ENCODE results near the gene SLC35F5.
"Not testable (repeated sequence)": the region's sequence is repeated elsewhere in the genome, so short reads cannot be mapped to it uniquely, and the experiment has no call there.

Gene SLC35F5

DNA sequence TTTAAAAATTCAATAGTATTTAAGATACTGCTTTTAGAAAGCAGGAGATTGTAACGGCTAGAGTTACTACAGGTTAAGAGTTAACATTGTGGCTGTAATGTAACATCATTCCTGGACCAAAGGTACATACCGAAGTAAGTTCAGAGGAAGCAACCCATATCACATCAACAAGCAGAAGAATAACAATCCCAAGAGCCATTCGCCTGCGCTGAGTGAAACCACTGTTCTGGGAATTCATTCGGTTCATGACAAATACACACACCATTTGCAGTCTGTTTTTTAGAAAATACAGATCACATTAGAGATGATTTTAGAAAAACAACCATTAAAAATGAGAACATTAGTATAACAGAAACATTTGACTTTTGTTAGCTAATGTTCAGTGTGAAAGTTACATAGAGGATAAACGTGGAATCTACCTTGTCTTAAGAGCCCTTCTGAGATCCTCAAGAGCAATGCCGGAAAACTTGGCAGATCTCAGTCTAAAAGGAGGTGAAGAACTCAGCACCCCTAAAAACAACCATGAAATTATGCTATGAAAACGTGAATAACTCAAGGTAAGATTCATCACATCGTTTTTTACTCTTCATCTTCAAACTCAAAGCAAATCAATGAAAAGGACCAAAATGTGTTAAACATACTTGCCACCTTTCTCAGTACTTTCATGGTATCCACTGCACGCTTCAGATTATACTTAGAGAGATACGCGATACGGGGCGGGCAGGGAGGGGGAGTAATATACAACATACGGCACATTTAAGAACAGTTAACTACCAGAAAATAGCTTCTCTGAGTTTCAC is 1.2 kb downstream of the SLC35F5 start:
- no peak for DNase-seq

DNA sequence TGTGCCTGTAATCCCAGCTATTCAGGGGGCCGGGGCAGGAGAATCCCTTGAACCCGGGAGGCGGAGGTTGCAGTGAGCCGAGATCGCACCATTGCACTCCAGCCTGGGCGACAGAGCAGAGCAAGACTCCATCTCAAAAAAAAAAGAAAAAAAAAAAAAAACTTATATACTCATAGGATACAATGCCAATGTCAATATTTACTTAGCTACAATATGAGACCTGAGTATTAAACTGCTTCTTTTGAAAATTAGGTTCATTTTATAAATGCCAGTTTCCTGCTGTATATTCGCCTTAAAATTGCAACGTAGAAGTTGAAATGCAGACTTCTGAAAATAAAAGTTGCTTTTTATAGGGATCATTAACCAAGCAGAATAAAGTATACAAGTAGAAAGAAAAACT is 2.3 kb downstream of the SLC35F5 start:
- no peak for DNase-seq

- DNase-seq: no peak
Measured at GRCh38 chr2:113750385-113750784, 6.1 kb downstream of the SLC35F5 start.

- no peak for DNase-seq
Measured at GRCh38 chr2:113741091-113741490, 15.4 kb downstream of the SLC35F5 start.

DNA sequence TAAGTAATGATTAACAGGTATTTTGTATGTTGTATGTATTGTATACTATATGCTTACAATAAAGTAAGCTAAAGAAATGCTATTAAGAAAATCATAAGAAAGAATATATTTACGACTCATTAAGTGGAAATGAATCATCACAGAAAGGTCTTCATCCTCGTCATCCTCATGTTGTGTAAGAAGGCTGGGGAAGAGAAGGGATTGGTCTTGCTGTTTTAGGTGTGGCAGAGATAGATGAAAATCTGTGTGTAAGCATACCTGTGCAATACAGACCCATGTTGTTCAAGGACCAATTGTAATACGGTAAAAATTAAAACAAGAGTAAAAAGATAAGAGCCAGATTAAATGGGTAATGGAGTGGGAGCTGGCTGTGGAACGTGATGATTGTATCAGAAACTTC is 16.6 kb downstream of the SLC35F5 start:
- DNase-seq: no peak

DNA sequence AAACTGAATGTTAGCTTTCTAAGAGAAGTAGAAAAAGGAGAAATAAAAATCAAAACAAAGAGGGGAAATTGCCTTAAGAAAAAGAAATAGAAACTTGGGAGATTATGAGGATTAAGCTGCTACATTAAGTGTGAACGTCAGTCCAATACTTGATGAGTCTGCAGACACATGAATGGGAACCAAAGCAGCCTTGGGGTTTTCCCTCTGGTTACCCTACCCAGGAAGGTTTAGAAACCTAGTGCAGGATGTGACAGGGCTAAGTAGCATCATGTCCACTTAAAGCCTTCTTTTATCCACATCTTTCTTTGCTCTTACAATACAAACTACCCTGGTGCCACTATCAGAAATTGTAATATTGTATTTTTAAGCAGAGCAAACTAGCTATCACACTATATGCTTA is 22.3 kb downstream of the SLC35F5 start:
- no peak for DNase-seq

- DNase-seq: no peak
Measured at GRCh38 chr2:113724010-113724409, 32.4 kb downstream of the SLC35F5 start.

DNA sequence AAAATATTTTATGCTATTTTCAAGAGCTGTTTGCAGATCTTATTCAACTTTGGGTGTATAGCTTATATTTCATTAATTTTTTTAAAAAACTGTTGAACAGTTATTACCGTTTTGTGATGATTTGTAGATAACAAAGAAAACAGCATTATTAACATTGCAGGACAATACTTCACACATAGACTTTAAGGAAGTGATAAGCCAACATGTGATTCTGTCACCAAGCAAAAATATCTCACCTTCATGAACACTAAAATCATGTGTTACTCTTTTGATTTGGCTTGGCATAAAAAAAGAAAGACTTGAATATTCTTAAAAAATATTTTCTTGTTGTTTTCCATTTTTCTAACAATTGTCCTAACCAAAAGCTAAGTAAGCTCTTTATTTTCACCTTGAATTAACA is 33.0 kb downstream of the SLC35F5 start:
- no peak for DNase-seq

DNA sequence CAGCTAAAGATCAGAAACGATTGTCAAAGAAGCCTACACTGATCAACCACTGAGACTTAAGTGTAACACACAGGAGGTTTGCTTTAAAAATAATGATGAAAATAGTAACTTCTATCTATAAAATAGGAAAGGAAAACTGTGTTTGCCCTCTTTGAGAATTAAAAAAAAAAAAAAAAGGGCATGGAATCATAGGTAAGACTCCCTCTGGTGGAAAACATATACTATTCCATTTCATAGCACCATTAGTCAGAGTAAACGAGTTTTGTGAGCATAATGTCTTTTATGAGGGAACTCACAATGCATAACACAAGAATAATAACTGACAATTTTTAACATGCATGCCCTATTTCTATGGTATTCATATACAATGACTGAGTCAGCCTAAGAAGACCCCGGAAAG is 36.3 kb downstream of the SLC35F5 start:
- peak in 1 of 2 experiments; percentile 8 for DNase-seq

DNA sequence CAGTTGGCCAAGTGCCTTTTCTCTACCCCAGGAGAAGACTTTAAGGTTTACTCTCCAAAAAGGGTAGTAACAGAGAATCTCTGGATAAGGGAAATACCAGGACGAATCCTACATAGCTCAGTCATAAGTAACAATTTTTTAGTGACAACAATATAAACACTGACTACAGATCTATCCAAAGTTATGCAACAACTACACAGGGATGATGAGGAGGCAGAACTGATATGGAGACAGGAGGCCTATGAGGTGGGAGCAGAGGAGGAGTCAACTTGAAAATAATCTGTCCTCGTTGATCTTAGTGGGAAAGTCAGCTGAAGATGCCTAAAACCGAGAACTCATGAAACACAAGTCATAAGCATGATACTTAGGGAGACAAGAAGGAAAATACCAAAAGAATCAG is 40.2 kb downstream of the SLC35F5 start:
- DNase-seq: no peak

DNA sequence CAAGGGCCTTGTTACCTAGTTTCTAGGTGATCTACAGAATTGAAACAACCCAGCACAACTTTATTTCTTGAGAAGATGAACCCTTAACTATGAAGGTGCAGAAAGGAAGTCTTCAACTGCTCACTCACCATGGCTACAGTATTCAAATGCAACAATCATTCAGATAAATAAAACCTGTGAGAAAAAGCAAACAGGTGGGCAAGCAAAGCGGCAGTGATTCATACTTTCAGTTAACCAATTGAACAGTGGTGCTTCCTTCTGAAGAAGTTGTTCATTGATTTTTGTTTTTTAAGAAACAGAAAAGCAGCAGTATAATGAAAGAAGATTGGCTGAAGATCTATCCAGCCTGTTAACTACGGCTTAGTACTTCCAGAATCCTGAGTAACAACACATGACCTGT is 43.5 kb downstream of the SLC35F5 start:
- DNase-seq: no peak

GRCh38 chr2:113711851-113712250 is 44.6 kb downstream of the SLC35F5 start:
- DNase-seq: no peak

DNA sequence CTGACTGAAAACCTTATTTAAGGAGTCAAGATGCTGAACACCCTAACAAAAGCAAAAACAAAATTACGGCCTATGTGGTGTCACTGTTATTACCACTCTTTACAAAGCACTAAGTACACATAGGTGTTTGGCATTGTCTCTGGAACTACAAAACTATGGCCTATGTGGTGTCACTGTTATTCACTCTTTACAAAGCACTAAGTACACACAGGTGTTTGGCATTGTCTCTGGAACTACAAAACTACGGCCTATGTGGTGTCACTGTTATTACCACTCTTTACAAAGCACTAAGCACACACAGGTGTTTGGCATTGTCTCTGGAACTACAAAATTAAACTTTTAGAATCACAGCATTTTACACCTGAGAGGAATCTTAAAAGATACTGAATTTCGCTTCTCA is 47.4 kb downstream of the SLC35F5 start:
- DNase-seq: peak; percentile 63 to 67

DNA sequence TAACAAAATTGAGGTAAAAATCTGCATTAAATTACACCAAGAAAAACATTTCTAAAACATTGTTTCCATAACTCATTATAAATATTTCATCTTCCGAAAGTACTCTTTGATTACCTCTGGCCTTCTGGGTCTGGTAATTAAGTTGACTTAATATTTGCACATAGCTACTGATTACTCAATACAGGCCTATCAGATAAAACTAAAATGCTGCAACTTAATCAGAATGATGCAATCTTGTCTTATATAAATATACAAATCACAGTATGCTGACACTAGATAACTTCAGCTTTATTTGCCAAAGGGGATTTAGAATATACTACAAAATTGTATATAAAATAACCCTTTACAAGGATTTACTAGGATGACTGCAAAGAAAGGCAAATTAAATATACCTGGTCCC is 49.3 kb downstream of the SLC35F5 start:
- no peak for DNase-seq

DNA sequence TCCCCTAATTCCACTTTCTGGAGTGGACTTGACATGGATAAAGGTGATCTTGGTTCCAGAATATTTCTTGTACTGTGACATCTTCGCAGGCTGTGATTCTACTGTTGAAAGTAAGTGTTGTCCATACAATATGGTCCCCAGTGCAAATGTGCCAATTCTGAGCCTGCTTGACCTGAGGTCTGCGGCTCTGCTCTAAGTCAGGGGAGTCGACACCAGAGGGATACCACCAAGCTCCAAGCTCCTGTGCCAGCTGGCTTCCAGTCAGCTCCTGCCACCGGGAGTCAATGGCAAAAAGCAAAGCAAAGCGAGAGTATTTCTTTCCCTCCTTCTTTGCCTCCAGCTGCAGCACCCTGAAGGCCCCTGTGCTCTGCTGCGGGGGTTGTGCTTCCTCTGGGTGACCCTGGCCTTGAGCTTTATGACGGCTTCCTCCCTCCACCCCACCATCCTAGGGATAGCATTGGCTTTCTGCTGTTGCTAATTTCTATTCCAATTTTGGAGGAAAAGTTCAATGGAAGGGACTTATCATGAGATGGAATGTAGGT is 50.4 kb downstream of the SLC35F5 start:
- DNase-seq: no peak

GRCh38 chr2:113704300-113704993 is 52.0 kb downstream of the SLC35F5 start:
- DNase-seq: not testable (repeated sequence)

GRCh38 chr2:113703386-113704299 is 52.8 kb downstream of the SLC35F5 start:
- no peak for DNase-seq

DNA sequence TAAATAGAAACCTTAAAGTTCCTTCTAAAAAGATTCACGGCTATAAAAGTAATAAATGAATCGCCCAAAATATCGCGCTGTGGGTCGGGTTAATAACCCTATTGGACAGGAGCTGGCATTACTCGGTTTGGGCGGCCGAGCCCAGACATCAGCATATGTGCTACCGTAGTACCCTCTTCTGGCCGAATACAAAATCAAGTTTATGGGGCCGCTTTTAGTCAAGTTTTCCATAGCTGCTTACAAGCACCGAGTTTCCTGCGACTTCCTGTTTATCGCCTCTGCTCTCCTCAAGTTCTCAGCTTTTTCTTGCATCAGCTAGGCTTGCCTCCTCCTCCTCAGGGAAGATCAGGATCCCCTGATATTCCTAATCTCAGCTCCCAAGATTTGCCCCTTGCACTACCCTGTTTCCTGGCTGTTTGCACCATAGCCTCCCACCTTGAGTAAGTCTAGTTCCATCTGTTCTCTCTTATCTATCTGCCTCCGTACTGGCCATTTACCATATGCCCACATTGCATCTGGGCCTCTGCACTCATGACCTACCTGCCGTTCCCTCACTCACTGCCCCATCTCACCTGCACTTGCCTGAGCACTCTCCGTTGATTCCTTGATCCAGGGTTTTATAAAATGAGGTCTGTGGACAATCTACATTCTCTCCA is 56.1 kb downstream of the SLC35F5 start:
- DNase-seq: peak in 1 of 2 experiments; percentile 19

DNA sequence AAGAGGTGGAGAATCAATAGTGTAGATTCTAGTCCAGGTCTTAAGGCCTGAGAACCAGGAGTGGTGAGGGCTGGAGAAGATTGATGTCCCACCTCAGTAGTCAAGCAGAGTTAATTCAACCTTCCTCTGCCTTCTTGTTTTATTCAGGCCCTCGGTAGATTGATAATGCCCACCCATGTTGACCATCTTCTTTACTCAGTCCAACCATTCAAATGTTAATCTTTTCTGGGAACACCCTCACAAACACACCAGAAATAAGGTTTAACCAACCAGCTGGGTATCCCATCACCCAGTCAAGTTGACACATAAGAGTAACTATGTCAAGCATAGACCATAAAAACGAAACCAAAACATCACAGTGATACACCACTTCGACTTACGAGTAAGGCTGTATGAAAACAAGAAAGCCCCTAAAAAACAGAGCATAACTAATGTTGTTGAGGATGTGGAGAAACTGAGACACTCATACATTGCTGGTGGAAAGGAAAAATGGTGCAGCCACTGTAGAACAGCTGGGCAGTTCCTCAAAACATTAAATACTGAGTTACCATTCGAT is 57.5 kb downstream of the SLC35F5 start:
- DNase-seq: no peak

DNA sequence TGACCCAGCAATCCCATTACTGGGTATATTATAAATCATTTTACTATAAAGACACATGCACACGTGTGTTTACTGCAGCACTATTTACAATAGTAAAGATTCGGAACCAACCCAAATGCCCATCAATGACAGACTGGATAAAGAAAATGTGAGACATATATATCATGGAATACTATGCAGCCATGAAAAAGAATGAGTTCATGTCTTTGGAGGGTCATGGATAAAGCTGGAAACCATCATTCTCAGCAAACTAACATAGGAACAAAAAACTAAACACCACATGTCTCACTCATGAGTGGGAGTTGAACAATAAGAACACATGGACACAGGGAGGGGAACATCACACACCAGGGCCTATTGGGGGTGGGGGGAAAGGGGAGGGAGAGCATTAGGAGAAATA is 58.2 kb downstream of the SLC35F5 start:
- not testable (repeated sequence) for DNase-seq

DNA sequence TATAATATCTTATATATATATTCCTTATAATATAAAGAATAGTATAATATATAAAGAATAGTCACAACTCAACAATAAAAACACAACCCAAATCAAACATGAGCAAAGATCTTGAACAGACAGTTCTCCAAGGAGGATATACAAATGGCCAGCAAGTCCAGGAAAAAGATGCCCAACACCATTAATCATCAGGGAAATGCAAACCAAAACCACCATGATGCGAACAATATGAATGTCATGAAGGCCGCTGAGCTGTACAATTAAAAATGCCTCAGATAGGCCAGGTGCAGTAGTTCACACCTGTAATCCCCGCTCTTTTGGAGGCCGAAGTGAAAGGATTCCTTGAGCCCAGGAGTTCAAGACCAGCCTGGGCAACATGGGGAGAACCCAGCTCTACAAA is 58.9 kb downstream of the SLC35F5 start:
- DNase-seq: no peak

- DNase-seq: no peak
Measured at GRCh38 chr2:113694438-113694837, 62.0 kb downstream of the SLC35F5 start.

Measured in SHP77 (cell line).